ENCODE data around the gene ATAD2B.
"Not testable (repeated sequence)": the region's sequence is repeated elsewhere in the genome, so short reads cannot be mapped to it uniquely, and the experiment has no call there.

ATAD2B gene

DNA sequence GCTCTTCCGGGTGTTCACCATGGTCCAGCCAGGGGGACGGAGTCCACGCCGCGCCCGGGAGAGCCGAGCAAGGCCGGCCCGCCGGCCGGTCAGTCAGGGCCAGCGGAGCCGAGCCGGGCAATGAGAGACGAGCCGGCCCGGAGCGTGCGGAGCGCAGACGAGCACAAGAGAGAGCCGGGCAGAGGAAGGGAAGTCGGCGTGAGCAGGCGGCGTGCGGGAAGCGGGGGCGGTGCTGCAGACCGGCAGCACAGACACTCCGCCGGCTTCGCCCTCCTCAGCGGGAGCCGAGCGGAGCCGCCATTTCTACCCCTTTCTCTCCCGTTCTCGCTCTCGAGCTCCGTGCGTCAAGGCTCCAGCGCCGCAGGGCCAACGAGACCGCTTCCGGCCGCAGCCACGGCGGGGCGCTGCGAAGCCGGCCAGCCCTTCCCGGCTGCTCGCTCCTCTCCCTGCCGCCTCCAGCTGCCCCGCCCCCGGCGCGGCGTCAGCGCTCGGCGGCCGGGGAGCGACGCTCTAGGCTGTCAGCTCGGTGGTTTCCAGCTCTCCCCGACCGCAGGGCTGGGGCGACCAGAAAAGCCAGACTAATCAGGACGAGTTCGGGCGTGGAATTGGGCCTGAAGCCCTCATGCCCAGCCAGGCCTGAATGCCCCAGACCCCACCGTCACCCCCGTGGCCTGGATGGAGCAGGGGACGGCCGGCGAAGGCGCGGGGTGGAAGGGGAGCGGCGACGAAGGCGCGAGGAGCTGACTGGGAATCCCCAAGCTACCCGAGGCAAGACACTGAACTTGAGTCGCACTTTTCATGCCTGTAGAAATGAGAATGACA, at the start of gene ATAD2B:
Gene ATAD2B, minus strand, starts transcription at position 374 of the 822 bp plus-strand sequence. Its CDS starts 353 bp downstream, at position 21.
- peak; percentile 77 to 92 for DNase-seq (ENCODE audit: low read depth in 2 of 2)

DNA sequence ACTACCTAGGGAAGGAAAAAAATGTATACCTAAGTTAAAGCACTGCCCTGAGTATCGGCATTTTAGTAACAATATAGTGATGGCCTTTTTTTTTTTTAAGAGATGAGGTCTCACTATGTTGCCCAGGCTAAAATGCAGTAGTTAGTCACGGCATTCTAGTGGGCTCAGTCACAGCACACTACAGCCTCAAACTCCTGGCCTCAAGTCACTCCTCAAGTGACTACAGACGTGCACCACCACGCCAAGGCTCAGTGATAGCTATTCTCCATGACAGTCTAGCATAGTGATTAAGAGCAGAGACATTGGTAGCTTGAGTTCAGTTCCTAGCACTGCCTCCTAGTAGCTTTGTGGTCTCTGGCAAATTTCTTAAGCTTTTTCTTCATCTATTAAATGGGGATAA, 40.9 kb upstream of the ATAD2B start:
- no peak for DNase-seq (ENCODE audit: low read depth in 2 of 2)

DNA sequence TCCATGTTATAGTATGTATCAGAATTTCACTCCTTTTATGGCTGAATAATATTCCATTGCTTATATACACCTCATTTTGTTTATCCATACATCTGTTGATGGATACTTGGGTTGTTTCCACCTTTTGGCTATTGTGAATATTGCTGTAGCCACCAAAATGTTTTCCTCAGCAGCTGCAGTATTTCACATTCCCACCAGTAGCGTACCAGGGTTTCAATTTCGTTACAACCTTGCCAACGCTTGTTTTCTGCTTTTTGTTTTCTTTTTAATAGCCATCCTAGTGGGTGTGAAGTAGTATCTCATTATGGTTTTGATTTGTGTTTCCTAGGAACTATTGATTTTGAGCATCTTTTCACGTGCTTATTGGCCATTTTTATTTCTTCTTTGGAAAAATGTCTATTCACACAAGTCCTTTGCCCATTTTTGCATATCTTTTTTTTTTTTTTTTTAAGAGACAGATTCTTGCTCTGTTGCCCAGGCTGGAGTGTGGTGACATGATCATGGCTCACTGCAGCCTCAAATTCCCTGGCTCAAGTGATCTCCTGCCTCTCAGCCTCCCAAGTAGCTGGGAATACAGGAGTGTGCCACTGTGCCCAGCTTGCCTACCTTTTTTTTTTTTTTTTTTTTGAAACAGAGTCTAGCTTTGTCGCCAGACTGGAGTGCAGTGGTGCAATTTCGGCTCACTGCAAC, 27.5 kb upstream of the ATAD2B start:
- no peak for DNase-seq (ENCODE audit: low read depth in 2 of 2)

DNA sequence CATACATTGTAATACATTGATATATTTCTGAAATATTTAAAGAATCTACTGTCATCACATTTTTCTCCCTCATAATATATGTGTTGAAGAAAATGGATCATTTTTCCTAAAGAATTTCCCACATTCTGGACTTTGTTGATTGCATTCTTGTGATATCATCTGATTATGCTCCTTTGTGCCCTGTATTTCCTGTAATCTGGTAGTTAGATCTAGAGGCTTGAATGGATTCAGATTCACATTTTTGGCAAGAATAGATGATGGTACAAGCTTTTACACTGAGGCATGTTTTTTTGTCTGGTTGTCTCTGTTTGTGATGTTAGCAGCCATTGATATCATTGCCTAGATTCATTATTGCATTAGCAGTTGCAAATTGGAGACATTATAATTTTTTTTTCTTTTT, 26.7 kb upstream of the ATAD2B start:
- no peak for DNase-seq (ENCODE audit: low read depth in 2 of 2)

DNA sequence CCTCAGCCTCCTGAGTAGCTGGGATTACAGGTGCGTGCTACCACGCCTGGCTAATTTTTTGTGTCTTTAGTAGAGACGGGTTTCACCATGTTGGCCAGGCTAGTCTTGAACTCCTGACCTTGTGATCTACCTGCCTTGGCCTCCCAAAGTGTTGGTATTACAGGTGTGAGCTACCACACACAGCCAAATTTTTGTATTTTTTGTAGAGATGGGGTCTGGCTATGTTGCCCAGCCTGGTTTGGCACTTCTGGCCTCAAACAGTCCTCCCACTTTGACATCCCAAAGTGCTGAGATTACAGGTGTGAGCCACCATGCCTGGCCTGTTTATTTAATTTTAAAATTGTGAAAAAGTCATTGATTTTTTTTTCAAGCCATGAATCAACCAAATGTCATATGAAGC, 25.6 kb upstream of the ATAD2B start:
- DNase-seq (ENCODE audit: low read depth in 2 of 2) = not testable (repeated sequence)

DNA sequence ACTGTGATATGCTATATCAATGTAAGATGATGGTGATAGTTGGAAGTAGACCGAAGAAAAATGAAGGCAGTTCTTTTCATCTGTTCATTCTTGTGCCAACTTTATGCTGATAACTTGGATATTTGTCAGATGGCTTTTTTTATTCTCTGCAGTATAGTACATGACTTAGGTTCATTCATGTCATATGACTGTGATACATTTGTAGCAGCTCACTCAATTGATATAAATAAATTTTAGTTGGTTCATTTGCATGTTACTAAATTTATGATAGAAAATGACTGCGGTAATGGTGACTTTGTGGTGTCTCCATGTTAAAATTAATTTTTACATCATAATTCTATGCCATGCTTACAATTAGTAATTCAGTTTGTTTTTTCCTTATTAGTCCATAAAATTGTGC, 20.4 kb upstream of the ATAD2B start:
- no peak for DNase-seq (ENCODE audit: low read depth in 2 of 2)

DNA sequence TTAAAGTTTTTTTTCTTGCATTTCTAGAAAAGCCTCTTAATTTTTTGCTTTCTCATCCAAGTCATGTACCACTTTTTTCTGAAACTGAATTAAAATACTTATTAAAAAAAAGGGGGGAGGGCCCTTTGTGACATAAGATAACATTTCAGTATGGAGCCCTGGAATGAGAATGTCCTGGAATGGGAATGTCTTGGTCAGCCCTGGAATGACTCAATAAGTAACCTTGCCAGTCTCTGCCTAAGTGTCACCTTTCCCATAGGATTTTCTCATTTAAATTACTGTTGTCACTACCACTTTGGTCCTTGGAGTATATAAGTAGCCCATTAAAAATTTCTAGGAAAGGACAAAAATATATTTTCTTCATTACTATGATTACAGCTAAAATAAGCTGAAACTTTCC, 18.1 kb upstream of the ATAD2B start:
- DNase-seq (ENCODE audit: low read depth in 2 of 2) = no peak

DNA sequence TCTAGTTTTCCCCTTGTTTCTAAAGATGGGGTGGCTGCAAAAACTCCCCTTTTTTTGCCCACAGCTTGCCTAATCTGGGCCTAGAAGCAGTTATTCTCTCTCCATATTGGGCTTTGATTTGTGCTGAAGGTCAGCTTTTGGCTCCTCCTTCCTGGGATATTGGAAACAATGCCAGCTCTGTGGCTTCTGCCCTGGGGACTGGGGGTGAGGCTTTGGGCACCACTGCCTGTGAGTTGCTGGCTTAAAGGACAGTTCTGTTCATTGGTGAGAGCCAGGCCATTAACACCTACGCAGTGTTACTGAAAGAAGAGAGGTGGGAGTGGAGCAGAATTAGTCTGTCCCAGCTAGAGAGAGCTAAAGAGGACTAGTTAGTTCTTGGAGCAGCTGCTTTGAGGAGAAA, 17.6 kb upstream of the ATAD2B start:
- DNase-seq (ENCODE audit: low read depth in 2 of 2) = no peak

DNA sequence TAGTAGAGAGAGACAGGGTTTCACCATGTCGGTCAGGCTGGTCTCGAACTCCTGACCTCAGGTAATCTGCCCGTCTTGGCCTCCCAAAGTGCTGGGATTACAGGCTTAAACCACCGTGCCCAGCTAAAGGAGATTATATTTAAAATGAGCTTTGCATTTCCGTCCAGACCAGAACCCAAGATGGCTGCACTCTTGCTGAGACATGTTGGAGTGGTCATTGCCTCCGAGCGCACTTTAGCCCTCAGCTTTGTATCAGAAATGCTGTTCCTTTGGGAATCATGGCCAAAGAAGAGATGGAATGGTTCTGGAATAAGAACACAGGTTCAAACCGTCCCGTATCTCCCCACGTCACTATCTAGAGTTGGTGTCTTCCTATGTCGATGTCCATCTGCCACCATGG, 16.7 kb upstream of the ATAD2B start:
- no peak for DNase-seq (ENCODE audit: low read depth in 2 of 2)

DNA sequence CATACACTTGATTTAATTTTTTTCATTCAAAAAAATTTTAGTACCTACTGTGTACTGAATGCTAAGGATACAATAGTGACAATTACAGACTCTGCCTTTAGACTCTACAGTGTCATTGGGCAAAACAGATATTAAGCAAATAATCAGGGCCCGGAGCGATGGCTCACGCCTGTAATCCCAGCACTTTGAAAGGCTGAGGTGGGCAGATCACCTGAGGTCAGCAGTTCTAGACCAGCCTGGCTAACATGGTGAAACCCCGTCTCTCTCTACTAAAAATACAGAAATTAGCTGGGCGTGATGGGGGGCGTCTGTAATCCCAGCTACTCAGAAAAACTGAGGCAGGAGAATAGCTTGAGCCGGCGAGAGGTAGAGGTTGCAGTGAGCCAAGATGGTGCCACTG, 14.7 kb upstream of the ATAD2B start:
- DNase-seq (ENCODE audit: low read depth in 2 of 2) = no peak

DNA sequence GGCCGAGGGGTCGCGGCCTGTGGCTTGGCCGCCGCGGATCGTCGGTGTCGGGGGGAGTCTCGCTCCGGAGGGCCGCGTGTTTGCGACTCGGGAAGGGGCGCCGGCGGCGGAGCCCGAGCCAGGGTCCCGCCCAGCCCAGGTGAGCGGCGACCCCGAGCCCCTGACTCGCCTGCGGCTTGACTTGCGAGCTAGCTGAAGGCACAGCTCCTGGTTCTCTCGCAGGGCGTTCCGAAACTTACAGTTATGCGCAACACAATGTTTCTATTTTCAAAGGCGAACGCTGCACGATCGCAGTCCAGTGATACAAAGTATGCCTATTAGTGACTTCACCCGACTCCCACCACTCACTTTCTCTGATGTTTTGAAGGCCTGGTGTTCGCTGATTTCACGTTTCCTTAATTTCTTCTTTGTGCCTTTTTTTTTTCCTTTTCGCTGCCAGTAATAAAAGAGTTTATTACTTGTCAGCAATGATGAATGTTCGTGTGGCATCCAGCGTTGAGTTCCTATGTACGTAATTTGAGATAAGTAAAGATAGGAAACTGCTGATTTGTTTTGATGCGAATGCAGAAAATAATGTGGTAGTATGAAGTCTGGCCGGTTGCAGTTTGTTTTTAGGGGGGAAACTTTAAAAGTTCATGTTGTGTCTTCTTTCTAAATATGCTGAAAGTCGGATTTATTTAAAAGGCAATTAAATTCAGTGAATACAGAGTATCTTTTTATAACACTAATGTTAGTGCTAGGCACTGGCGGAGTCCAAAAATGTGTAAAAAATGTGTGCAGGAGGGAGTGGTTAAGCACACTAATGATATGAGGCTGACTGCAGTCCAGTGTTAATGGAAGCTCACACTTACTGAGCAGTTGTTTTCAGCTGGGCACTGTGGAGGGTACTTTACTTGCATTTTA, 14.0 kb upstream of the ATAD2B start:
- peak in 1 of 2 donors; percentile 17 for DNase-seq (ENCODE audit: low read depth in 2 of 2)

DNA sequence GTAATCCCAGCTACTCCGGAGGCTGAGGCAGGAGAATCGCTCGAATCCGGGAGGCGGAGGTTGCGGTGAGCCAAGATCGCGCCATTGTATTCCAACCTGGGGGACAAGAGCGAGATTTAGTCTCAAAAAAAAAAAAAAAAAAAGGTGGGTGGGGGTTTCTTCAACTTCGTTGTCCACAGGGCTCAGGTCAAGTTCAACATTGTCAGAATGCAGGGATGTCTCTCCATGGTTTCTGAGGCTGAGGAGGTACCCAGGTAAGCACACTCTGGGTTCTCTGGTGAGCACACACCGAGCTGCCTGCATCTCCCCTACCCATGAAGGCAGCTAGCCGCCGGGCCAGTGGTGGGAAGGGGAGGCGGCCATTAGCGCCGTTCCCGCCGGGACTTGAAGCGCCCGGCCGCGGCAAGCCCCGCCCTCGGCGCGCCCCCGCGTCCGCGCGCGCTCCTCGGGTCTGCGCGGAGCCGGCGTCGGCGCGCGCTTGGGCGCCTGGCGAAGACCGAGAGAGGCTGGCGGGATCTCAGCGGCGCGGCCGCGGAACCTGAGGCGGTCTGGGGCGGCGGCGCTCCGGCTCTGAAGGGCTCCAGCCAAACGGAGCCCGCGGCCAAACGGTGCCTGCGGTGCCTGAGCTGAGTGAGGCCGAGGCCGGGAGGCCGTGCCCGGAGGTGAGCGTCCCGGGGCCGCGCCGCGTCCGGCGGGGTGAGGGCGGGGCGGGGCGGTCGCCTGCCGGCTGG, 13.2 kb upstream of the ATAD2B start, which contains the start of gene UBXN2A:
Gene UBXN2A, plus strand, starts transcription at position 477 of the 731 bp plus-strand sequence. CDS start 17,852 bp downstream, outside the sequence.
- DNase-seq (ENCODE audit: low read depth in 2 of 2) = peak; percentile 24 to 72

DNA sequence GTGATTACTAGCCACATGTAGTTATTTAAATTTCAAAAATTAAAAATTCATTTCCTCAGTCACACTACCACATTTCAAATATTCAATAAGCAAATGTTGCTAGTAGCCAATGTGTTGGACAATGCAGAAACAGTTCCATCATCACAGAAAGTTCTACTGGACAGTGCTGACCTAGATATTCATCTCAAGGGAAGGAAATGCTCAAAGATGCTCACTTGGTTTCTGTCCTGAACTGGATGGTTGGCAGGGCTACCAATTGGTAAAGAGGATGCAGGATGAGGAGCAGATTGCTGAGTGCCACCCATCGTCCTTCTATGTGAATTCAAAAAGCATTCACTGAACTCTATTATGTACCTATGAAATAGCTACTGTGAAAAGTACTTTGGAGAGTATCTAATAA, 7.3 kb upstream of the ATAD2B start:
- no peak for DNase-seq (ENCODE audit: low read depth in 2 of 2)

DNA sequence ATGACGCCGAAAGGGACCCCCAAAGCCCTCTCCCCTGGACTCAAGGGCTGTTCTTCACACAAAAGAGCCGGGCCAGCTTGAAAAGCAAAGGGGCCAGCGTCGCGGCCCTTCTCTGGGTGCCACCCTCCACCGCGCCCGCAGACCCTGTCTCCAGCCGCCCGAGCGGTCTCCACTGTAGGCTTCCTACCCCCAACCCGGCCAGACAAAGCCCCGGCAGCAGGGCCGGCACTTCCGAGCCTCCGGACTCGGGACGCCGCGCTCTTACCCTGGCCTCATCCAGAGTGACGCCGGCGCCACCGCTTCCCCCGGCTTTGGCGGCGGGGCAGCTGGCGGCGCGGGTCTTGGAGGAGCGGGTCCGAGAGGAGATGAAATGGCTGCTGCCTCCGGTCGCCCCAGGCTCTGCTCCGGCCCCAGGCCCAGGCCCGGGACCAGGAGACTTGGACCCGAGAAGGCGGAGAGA, 603 bp downstream of the ATAD2B start:
- DNase-seq (ENCODE audit: low read depth in 2 of 2) = peak in 1 of 2 donors; percentile 14

DNA sequence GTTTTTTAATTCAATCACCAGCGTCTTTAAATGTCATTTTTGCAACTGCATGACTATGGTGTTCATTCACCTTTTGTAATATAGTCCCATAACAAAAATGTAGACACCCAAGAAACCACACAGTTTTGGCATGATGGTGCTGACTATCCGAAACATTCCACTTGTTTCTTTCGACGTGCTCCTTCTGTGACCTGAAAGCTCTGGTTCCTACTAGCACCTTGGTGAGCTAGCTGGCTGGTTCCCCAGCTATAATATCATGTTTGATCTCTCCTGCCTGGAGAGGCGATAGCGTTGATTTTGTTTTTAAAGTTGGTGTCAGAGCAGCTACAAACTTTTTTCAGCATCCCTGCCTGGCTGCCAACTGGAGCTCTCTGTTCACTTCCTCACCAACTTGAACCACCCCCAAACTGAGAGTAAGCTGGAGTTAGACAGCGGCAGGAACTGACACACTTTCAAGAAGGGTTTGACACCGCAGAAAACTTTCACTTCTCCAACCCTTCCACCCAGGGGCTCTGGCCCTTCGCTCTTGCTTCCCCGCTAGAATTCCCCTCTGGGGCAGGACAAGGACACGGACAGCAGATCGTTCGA, 1.1 kb downstream of the ATAD2B start:
- peak; percentile 24 to 46 for DNase-seq (ENCODE audit: low read depth in 2 of 2)

DNA sequence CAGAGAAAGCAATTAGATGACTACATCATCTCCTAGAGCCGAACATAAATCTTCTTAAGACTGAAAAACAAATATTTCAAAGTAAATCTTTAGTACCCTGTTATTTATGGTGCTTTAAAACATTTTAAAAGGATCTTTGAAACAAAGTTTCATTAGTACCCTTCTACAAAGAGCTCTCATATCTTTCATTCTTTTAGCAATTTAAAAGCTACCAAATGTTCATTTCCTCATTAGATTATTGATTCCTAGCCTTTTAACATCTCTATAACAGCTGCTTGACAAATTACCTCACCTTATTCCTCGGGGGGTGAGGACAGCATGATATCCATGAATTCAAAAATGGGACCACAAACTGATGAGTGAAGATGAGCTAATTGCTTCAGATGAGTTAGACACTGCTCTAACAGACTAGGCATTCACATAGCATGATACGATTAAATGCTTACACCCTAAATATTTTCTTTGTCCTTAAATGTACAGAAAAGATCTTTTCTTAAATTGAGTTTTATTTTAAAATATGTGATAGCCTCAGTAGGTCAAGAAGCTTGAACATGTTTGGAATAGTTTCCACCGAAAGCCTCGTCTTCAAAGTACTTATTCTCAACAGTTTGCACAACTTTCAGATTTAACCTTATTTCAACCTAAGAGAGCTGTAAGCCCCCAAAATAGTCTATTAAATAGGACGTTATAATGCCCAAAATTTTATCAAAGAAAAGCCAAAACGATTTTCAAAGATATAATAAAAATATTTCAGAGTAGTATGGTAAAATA, 2.1 kb downstream of the ATAD2B start:
- DNase-seq (ENCODE audit: low read depth in 2 of 2) = no peak

DNA sequence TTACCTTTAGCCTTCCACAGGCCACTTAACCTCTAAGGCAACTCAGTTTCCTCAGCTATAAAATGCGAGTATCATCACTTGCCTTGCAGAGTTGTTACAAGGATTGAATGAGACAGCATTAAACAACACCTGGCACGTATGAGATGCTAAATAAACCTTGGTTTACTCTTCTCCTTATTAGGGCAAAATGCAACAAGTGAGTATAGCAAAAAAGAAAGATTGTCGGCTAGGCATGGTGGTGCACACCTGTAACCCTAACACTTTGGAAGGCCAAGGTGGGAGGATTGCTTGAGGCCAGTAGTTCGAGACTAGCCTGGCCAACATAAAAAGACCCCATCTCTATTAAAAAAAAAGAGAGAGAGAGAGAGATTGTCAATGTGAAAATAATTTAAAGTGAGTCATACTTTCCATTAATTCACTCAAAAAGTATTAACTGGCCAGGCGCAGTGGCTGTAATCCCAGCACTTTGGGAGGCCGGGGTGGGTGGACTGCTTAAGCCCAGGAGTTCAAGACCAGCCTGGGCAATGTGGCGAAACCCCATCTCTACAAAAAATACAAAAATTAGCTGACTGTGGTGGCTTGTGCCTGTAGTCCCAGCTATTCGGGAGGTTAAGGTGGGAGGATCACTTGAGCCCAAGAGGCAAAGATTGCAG, 8.0 kb downstream of the ATAD2B start:
- DNase-seq (ENCODE audit: low read depth in 2 of 2) = no peak

DNA sequence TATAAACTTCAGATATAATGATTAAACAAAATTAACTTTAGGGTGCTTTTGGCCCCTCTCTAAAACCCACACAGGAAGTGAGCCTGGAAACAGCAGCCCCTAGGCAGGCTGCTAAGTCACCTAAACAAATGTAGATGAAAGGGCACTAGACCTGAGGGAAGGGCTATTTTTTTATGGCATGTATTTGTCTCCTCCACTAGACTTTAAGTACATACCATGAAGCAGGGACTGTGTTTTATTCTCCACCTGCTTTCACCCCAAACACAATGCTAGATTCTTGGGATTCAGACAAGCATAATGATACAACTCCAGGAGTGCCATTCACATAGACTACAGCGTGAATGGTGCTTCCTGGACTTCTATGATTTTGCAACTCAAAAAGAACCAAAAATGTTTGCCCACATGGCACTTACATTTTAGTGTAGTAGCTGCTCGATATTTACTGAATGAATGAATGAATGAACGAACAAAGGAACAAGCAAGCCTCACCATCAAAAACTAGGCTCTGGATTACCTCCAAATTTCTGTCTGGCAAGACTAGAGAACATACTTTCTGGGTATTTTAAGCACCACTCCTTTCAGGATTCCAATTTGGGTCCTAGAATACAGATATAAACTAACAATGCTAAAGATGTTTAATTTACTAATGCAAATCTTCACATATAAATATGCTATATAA, 10.1 kb downstream of the ATAD2B start:
- no peak for DNase-seq (ENCODE audit: low read depth in 2 of 2)

DNA sequence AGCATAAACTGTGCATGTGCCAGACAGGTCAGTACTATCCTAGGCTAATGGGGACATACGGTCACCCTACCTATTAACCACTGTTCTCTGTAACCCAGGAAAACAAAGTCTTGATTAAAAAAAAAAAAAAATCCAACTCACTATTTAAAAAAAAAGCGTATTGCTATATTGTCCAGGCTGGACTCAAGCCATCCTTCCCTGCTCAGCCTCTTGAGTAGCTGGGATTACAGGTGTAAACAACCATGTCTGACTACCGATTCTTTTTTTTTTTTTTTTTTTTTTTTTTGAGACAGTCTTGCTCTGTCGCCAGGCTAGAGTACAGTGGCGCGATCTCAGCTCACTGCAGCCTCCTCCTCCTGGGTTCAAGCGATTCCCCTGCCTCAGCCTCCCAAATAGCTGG, 11.6 kb downstream of the ATAD2B start:
- no peak for DNase-seq (ENCODE audit: low read depth in 2 of 2)
